ENCODE results near the gene LEMD2. TPM values are rescaled to one million over a fixed set of nuclear protein-coding genes. Genes with fewer than 3 reads are reported as not detected.

The LEMD2 gene
- total RNA-seq, 1 experiment from 2014 or later, result 50.1 TPM

DNA sequence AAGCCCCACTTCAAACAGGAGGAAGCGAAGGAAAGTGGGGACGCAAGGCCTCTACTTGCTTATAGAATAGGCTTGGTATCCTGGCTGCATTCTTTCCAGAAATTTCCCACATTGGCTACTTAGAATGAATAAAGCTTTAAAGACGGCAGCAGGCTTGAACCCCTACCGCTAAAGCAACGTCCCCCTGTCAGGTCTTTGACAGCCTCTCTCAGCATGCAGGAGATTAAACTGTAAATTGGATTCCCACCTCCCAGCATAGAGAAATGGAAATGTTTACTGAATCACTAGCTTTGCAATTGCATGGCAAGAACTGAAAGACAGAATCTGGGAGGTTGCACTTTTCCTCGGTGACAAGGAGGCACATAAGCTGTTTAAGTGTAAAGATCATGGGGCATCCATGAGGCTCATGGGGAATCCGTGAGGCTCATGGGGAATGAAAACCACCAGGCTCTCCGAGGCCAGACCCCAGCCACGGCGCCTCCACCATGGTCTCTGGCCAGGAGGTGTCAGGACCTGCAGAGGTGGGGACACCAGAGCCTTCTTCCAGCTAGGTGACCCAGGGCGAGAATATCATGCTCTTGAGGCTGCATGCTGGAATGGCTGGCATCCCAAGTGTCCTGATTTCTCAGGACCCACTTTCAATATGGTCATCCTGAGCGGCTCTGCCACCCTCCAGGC, 10.3 kb downstream of the LEMD2 start:
- no peak for DNase-seq
- Histone ChIP-seq H3K36me3 (peaks cover 82% of the 10 kb centered on the region), H3K27ac (no peak overlapping the region)

DNA sequence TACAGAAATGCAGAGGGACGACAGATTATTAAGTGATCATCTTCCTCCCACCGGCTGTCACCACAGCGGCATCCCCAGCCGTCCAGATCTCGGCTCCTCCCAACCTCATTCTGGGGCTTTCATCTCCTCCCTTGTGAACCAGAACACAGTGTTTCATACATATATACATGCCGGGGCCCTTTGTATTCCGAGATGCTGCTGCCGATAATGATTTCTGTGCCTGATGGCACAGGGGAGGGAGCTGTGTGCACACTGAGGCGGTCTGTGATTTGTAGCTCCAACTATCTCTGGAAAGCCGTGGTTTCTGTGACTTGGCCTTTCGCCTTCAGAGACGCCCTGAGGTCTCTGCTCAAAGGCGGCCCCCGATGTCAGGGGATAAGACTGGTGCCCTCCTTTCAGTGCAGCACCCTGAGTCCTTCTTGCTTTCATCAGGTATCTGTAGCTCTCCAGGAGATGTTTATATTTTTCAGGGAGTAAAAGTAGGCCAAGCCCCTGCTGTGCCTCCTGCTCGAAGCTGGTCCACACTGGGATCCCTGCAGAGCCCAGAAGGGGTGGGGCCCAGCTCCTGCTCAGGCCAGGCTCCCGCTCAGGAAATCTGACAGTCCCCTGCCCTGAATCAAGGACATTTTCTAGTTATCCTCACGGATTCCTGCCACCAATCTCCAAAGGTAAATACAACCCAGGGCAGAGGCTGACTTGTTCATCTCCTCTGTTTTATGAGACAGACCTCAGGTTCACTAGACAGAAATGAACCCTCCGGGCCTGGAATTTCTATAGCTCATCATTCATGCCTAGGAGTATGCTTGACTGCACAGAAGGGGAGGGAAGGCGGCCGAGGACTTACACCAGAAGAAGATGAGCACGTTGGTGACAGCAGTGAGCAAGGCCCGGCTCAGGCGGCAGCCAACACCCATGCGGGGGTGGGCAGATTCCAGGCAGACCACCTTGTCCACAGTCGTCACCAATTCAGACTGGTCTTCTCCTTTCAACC, 11.2 kb downstream of the LEMD2 start:
- H3K27ac ChIP-seq, result no peak overlapping the region
- DNase-seq, result no peak
- H3K27me3 ChIP-seq, result no peaks in the 10 kb centered on the region
- no peak overlapping the region for H3K4me3 ChIP-seq
- peaks cover 19% of the 10 kb centered on the region; the same call in 1 of the 2 replicates for H3K4me1 ChIP-seq
- H3K9me3 ChIP-seq (replicated peaks), result no peaks in the 10 kb centered on the region
- peaks cover 76% of the 10 kb centered on the region for H3K36me3 ChIP-seq

More for the DNA sequence above, 10.3 kb downstream of the LEMD2 start:
- H3K4me3 ChIP-seq, result no peak overlapping the region
- peaks cover 18% of the 10 kb centered on the region; the same call in 1 of the 2 replicates for H3K4me1 ChIP-seq
- no peaks in the 10 kb centered on the region for H3K27me3 ChIP-seq
- no peaks in the 10 kb centered on the region for H3K9me3 ChIP-seq (replicated peaks)

DNA sequence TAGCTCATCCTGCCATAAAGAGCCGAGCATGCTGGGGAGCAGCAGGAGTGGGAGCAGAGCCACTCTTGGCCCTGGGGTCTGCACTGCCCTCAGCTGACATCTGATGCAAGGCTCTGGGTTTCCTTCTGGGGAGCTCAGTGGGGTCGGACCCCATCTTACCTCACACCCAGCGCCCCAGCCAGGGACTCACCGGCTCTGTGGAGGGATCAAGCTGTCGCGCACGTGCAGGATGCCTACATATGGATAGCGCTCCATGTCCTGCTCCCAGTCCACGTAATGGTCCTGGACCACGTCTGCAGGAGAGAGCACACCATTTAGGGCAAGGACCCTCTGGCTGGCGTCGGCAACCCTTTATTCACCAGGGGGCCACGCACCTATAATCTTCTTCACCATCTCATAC, 12.2 kb downstream of the LEMD2 start:
- no peak for DNase-seq
- Histone ChIP-seq H3K4me3 (no peak overlapping the region), H3K27ac (no peak overlapping the region), H3K27me3 (no peaks in the 10 kb centered on the region), H3K36me3 (peaks cover 69% of the 10 kb centered on the region), H3K4me1 (peaks cover 19% of the 10 kb centered on the region; the same call in 1 of the 2 replicates), H3K9me3 (replicated peaks) (no peaks in the 10 kb centered on the region)

DNA sequence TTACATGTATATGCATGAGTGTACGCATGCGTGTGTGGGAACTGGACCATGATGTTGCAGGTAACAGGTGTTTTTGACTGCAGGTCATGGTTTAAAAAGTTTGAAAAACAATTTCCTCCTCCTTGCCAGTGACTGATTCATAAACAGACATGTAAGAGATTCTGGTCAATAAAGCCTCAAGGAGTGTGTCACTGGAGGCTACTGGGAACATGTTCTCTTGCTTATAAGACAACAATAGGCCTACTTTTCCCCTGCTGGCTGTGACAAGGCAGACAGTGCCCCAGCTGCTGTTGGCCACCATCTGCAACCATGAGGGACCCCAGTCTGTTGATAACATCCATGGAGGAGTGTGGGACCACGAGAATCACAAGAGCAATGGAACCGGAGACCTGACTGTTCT, 12.7 kb downstream of the LEMD2 start:
- Histone ChIP-seq H3K36me3 (peaks cover 65% of the 10 kb centered on the region), H3K9me3 (replicated peaks) (no peaks in the 10 kb centered on the region), H3K4me1 (peaks cover 16% of the 10 kb centered on the region), H3K4me3 (no peak overlapping the region), H3K27me3 (no peaks in the 10 kb centered on the region), H3K27ac (no peak overlapping the region)
- DNase-seq, result no peak

DNA sequence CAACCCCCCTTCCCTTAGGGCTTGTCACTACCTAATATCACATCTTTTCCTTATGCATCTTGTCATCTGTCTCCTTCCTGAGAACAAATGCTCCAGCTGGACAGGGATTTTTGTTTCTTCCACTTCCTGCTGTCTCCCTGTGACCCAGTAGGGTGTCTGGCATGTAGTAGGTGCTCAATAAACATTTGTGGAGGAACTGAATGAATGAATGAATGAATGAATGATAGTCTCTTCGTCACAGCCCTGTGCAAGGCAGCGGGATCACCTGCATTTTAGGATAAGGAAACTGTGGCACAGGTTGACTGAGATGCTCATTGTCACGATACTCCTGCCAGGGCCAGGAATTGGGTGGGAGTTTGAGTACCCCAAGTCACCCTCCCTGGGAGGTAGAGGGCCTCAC, 14.2 kb downstream of the LEMD2 start:
- Histone ChIP-seq H3K27me3 (no peaks in the 10 kb centered on the region), H3K9me3 (replicated peaks) (no peaks in the 10 kb centered on the region), H3K4me3 (no peak overlapping the region), H3K27ac (no peak overlapping the region), H3K4me1 (peaks cover 29% of the 10 kb centered on the region), H3K36me3 (peaks cover 51% of the 10 kb centered on the region)
- DNase-seq, result no peak

DNA sequence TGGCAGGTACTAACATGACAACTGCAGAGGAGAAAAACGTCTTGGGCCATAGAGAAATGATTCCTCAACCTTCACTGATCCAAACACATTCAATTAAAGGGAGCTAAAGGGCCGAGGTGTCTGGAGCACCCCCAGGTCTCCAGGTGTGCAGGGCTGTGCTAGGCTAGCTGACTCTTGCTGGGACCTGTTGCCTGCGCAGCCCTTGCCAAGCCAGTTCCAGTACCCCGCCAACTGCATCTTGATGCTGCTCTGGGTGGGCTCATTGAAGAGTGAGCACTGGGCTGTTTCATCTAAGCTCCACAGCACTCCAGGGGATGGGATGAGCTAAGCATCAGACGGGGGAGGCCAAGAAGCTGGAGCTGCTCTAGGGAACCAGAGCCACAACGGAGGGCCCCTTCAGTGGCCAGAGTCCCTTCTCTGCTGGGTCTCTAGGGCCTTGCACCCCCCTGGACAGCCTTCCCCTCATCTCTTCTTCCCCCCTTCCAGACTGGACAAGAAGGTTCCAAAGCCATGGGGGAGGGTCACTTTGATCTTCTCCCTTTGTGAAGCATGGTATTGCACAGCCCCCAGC, 15.9 kb downstream of the LEMD2 start:
- DNase-seq, result no peak
- Histone ChIP-seq H3K27ac (no peak overlapping the region), H3K27me3 (no peaks in the 10 kb centered on the region), H3K36me3 (peaks cover 38% of the 10 kb centered on the region), H3K4me1 (peaks cover 43% of the 10 kb centered on the region), H3K9me3 (replicated peaks) (no peaks in the 10 kb centered on the region), H3K4me3 (no peak overlapping the region)

DNA sequence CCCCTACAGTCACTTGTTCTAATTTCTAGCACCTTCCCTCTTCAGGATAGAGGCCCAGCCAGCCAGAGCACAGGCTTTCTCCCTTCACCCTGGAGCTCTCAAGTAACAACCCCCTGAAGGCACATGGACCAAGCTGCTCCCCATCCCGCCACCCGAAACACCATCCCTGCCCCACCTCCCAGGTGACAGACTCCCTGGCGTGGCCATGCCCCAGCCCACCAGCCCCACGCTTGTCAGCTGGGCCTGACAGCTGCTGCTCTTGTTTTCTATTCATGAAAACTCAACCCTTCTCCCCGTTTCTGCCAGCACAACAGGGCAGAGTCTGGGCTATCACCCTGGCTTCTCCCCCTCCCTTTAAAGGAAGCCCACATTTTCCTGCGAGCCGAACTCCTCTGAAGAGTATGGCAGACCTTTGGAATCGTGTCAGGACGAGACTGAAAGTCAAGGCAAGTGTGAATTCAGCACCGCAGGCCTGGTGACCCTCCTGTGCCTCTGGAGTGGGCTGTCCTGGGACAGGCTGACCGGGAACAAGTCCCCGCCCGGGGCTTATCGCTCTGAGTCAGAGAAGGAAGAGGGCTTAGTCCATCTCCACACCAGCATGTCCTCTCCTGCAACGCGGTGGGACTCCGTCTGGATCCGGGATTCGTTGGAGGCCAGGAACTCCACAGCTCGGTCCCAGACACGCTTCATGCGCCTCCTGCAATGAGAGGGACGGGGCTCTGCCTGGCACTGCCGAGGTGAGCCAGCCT, 16.7 kb downstream of the LEMD2 start:
- H3K4me3 ChIP-seq, result no peak overlapping the region
- no peak for DNase-seq
- H3K27ac ChIP-seq, result no peak overlapping the region
- peaks cover 31% of the 10 kb centered on the region for H3K36me3 ChIP-seq
- H3K9me3 ChIP-seq (replicated peaks), result no peaks in the 10 kb centered on the region
- H3K27me3 ChIP-seq, result no peaks in the 10 kb centered on the region
- peaks cover 43% of the 10 kb centered on the region for H3K4me1 ChIP-seq

DNA sequence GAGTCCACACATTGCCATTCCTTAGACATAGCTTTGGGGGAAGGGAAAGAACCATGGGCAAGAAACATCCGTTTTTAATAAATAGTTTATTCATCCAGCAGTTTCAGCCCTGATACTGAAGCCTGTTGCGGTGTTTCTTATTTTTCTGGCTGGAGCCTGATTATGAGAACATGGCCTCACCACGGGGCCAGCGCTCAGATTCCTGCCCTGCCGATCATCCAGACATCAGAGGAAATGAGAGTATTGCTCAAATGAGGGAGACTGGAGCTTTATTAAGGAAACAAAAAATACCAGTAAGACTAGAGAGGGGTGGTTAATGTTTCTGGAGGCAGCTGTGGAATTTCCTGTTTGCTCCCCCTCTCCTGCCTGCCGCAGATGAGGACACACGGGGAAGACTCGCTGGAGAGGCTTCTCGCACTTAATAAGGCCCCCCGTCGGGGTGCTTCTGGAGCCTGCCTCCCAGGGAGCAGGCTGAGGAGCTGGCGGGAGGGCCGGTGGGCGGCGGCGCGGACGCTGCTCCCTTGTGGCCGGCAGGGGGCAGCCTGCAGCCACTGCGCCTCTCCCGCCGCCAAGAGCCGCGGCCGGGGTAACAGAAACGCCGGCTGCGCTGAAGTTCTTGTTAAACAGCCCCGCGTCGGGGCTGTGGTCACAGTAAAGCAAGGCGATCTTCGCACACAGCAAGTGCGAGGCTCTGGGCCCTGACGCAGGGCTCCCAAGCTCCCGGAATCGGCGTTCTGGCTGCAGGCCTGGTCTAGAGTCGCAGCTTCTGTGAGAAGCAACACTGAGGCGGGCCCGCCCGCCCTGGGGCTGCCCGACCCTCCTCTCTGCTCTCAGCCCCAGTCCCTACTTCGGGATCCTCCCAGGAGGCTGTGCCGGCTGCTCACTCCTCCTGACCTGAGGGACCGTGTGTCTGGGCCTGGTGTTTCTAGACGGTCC, 17.5 kb downstream of the LEMD2 start:
- H3K4me3 ChIP-seq, result no peak overlapping the region
- peaks cover 23% of the 10 kb centered on the region for H3K36me3 ChIP-seq
- H3K27me3 ChIP-seq, result no peaks in the 10 kb centered on the region
- DNase-seq, result peak; percentile 80 to 91
- peak overlapping the region; percentile 3; the same call in 1 of the 2 replicates for H3K27ac ChIP-seq
- H3K4me1 ChIP-seq, result peaks cover 43% of the 10 kb centered on the region
- no peaks in the 10 kb centered on the region for H3K9me3 ChIP-seq (replicated peaks)

DNA sequence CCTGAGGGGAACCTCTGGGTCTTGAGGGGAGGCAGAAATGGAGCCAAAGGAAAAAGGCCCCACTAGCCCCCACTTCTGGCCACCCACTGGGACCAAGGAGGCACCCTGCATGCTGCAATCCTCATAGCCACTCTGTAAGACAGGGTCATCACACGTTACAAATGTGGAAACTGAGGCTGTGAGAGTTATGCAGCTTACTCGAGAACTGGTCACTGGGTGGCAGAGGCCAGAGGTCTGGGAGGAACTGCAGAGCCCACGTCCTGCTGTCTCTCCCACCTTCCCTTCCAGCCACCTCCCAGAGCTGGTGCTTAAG, 18.1 kb downstream of the LEMD2 start:
- H3K9me3 ChIP-seq (replicated peaks), result no peaks in the 10 kb centered on the region
- peak overlapping the region; percentile 3; the same call in 1 of the 2 replicates for H3K27ac ChIP-seq
- no peak for DNase-seq
- no peaks in the 10 kb centered on the region for H3K27me3 ChIP-seq
- peaks cover 16% of the 10 kb centered on the region for H3K36me3 ChIP-seq
- no peak overlapping the region for H3K4me3 ChIP-seq
- H3K4me1 ChIP-seq, result peaks cover 43% of the 10 kb centered on the region

DNA sequence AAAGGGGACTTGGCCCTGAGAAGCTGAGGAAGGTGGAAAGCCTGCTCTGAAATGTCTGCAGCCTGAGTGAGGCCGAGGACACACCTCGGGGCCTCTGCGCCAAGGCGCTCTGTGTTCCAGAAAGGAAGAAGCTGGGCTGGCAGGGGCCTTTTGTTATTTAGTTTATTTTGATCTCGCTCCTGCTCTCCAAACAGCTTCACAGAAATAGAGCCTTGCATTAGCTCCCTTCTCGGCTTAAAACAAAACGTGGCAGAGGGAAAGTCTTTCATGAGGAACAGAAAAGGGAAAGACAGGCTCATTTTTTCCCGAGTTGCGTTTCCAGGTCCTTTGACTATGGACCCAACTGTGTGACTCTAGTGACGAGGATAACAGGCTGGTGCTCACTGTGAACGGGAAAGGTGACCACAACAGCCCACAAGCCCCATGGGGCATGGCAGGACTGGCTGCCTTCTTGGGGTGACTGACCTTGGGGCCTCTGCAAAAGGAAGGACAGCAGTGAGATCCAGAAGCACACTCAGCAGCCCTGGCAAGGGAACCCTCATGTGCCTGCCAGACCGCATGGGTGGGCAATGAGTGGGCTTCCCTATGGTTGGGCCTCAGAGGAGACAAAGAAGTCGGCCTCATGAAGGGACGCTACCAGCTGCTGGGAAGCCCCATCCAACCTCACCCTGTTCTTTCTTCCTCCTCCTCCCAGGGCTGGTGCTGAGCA, 18.7 kb downstream of the LEMD2 start:
- H3K4me1 ChIP-seq, result peaks cover 43% of the 10 kb centered on the region
- no peaks in the 10 kb centered on the region for H3K9me3 ChIP-seq (replicated peaks)
- H3K27ac ChIP-seq, result no peak overlapping the region; the same call in 1 of the 2 replicates
- no peaks in the 10 kb centered on the region for H3K27me3 ChIP-seq
- H3K36me3 ChIP-seq, result peaks cover 11% of the 10 kb centered on the region
- H3K4me3 ChIP-seq, result no peak overlapping the region
- no peak for DNase-seq

DNA sequence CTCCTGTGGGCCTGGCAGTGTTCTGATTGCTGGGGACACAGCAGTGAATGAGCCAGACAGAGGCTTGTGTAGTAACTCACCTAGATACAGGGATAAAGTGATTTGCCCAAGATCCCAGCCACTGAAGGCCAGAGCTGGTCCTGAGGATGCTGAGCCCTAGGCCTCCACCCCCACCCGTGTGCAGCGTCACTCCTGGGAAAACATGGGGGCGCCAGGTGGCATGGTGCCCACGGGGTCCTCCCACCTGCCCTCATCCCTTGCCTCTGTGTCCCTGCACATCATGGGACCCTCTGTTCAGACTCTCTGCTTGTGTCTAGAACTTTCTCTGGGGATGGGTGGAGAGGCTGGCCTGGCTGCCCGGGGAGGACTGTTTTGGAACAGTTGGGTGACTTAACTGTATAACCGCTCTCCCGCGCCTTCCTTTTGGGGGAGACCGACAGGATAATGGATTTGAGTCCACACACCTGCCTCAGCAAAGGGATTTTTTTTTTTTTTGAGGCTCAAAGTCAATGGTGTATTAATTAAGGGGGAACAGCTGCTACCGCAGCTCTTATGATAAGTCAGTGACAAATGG, 19.6 kb downstream of the LEMD2 start:
- peak in 1 of 2 experiments; percentile 55 for DNase-seq
- H3K4me1 ChIP-seq, result peaks cover 43% of the 10 kb centered on the region
- H3K4me3 ChIP-seq, result no peak overlapping the region
- H3K27me3 ChIP-seq, result no peaks in the 10 kb centered on the region
- H3K27ac ChIP-seq, result no peak overlapping the region
- no peaks in the 10 kb centered on the region for H3K9me3 ChIP-seq (replicated peaks)
- H3K36me3 ChIP-seq, result peaks cover 3% of the 10 kb centered on the region; the same call in 1 of the 2 replicates

DNA sequence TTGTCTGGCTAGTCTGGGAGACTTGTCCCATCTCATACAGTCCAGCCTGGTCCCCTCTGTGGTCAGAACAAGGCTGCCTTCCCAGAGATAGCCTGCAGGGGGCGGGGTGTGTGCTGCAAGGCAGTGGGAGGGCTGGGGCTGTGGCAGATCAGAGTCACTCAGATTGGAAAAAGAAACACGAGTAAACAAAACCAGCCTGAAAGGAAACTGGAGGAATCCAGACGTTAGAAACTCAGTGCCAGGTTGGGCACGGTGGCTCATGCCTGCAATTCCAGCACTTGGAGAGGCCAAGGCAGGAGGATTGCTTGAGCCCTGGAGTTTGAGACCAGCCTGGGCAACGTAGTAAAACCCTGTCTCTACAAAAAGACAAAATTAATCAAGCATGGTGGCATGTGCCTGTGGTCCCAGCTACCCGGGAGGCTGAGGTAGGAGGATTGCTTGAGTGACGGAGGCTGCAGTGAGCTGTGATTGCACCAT, 20.2 kb downstream of the LEMD2 start:
- Histone ChIP-seq H3K36me3 (peaks cover 3% of the 10 kb centered on the region; the same call in 1 of the 2 replicates), H3K4me3 (no peak overlapping the region), H3K9me3 (replicated peaks) (no peaks in the 10 kb centered on the region), H3K27me3 (no peaks in the 10 kb centered on the region), H3K4me1 (peaks cover 43% of the 10 kb centered on the region), H3K27ac (no peak overlapping the region)
- DNase-seq, result peak; percentile 83 to 87

Measured in SJCRH30 (cell line).